Ovary (tissue), 9 donors: ENCODE data around the gene ZNF593. TPM values are rescaled to one million over a fixed set of nuclear protein-coding genes. Genes with fewer than 3 reads are reported as not detected.

Experiments
- DNase-seq, 5 donors: peaks; one replicate each; pipeline ENCODE4 v3.0.0-alpha.2; 2019 to 2020
- H3K27ac ChIP-seq, 2 donors: fragments of 200-600 bp; one replicate each; pipeline versions ENCODE4 v1.5.1 to v1.8.0; 2019 to 2022
- H3K27me3 ChIP-seq: fragments of 200-600 bp; one replicate; pipeline ENCODE4 v1.8.0; 2022
- H3K36me3 ChIP-seq: fragments of 200-600 bp; sonication (generic); one replicate; pipeline ENCODE4 v1.5.1; 2019
- H3K4me1 ChIP-seq: one replicate; pipeline ENCODE4 v1.8.1; 2013; ENCODE audit warnings: mild to moderate bottlenecking, moderate library complexity; ENCODE audit not compliant: insufficient read depth
- H3K4me3 ChIP-seq: fragments of 200-600 bp; sonication (generic); one replicate; pipeline ENCODE4 v1.5.1; 2017
- H3K9me3 ChIP-seq, 2 donors: fragments of 200-600 bp in 1 of 2; sonication (generic) in 1 of 2; one replicate each; pipeline versions ENCODE4 v1.5.1 to v1.8.1; 2013 to 2019; ENCODE audit warnings: mild to moderate bottlenecking in 1 of 2, moderate library complexity in 1 of 2
- CTCF ChIP-seq, 3 donors: fragments of 450-650 bp in 2 of 3; fragments of 200-600 bp in 1 of 3; IDR thresholded peaks; one replicate each; pipeline versions ENCODE4 v1.5.1 to v1.8.0; 2016 to 2022; ENCODE audit warnings: antibody characterized with exemption in 3 of 3, mild to moderate bottlenecking in 1 of 3
- EP300 ChIP-seq: sonication (generic); formaldehyde crosslinking; IDR thresholded peaks from one replicate; pipeline ENCODE4 v1.6.1; 2017; ENCODE audit warnings: antibody characterized with exemption
- POLR2A ChIP-seq: fragments of 450-650 bp; IDR thresholded peaks from one replicate; pipeline ENCODE4 v1.6.1; 2017; ENCODE audit warnings: antibody characterized with exemption, mild to moderate bottlenecking, moderate library complexity
- WGBS, 3 donors: extraction: QIAGEN DNeasy Blood & Tissue Kit in 1 of 3; methylation state at CpG; one replicate each; pipeline versions ENCODE4 v1.1.5 to v1.1.7; 2013 to 2017; 5-methylcytosine and 5-hydroxymethylcytosine counted together
- intact Hi-C, 4 donors: fragments of 100-400 bp; cut with DNase I; formaldehyde crosslinking; loops; one replicate each; pipeline versions ENCODE4 v1.11.0 to v1.15.1; 2022 to 2023
- polyA plus RNA-seq, 2 donors: library from polyadenylated mRNA; stranded (reverse); fragments of 200-250 nt in 1 of 2; fragments of 350-450 nt in 1 of 2; fragmentation: Illumina TruSeq in 1 of 2; extraction: RNeasy Lipid Tissue Mini Kit (QIAGEN cat#74804) in 1 of 2; gene quantifications; one replicate each; pipeline ENCODE4 v1.2.3, GENCODE V29; 2013 to 2014
- total RNA-seq, 7 donors: library from RNA; depleted of rRNA in 2 of 7; stranded (reverse); fragments of >200 nt in 2 of 7; fragmentation: NEBNext Ultra II Directional in 3 of 7; extraction: Animal tissue kit (Norgen Biotek cat#: 25700) in 3 of 7; gene quantifications; one replicate each; pipeline versions ENCODE4 v1.1.0 to v1.2.4, GENCODE V29; 2016 to 2023
- donor health status: DM: no; HTN: no; CAD: no; lungs with moderate emphysema.
- donor health status: DM: no; HTN: no; CAD: no.
- donor health status: Bipolar disorder and iron deficiency.
- donor health status: DM: yes; HTN: yes; CAD: no.
- donor health status: DM: no; HTN: no; CAD: no.
- donor health status: DM: yes; HTN: yes; CAD: no.

ZNF593 gene
- total and polyA plus RNA-seq, 9 donors, result 1.8 to 62.5 (median 36.5) TPM

GRCh38 chr1:26124418-26125331 is 45.0 kb upstream of the ZNF593 start:
- Histone ChIP-seq H3K4me1 (no peaks in the 10 kb centered on the region), H3K4me3 (no peak overlapping the region), H3K36me3 (no peaks in the 10 kb centered on the region), H3K27ac (no peak overlapping the region), H3K9me3 (no peaks in the 10 kb centered on the region), H3K27me3 (no peaks in the 10 kb centered on the region)
- intact Hi-C loops, result no loop called here
- no peak for DNase-seq
- TF ChIP-seq POLR2A (no peak), CTCF (IDR thresholded peaks at IDR 0.05) (no peak), EP300 (no peak)
- 85 to 87% (median 86%) methylated on average over 4 of the region's 4 CpGs for WGBS, 3 donors

GRCh38 chr1:26125382-26125781 is 44.3 kb upstream of the ZNF593 start:
- H3K27me3 ChIP-seq, result no peaks in the 10 kb centered on the region
- no peak overlapping the region for H3K27ac ChIP-seq
- TF ChIP-seq EP300, result no peak
- TF ChIP-seq CTCF (IDR thresholded peaks at IDR 0.05), result no peak
- TF ChIP-seq POLR2A, result no peak
- no peak overlapping the region for H3K4me3 ChIP-seq
- DNase-seq, result no peak
- intact Hi-C loops, result no loop called here
- no peaks in the 10 kb centered on the region for H3K36me3 ChIP-seq
- H3K9me3 ChIP-seq, result no peaks in the 10 kb centered on the region
- H3K4me1 ChIP-seq, result no peaks in the 10 kb centered on the region

- no peak overlapping the region for H3K27ac ChIP-seq
- no peak for DNase-seq
- intact Hi-C loops, result no loop called here
- no peaks in the 10 kb centered on the region for H3K36me3 ChIP-seq
- WGBS, 3 donors, result 61 to 66% (median 63%) methylated on average over 1 of the region's 1 CpG
- H3K4me3 ChIP-seq, result no peak overlapping the region
- no peaks in the 10 kb centered on the region for H3K9me3 ChIP-seq
- H3K4me1 ChIP-seq, result no peaks in the 10 kb centered on the region
- TF ChIP-seq CTCF (IDR thresholded peaks at IDR 0.05) (no peak), POLR2A (no peak), EP300 (no peak)
- H3K27me3 ChIP-seq, result no peaks in the 10 kb centered on the region
Observed at GRCh38 chr1:26125946-26126320, 43.8 kb upstream of the ZNF593 start.

- no peak overlapping the region for H3K27ac ChIP-seq
- TF ChIP-seq EP300, result no peak
- TF ChIP-seq CTCF (IDR thresholded peaks at IDR 0.05), result no peak
- TF ChIP-seq POLR2A, result no peak
- H3K27me3 ChIP-seq, result no peaks in the 10 kb centered on the region
- no peak for DNase-seq
- no peak overlapping the region for H3K4me3 ChIP-seq
- 72 to 75% (median 73%) methylated on average over 9 of the region's 9 CpGs for WGBS, 3 donors
- no peaks in the 10 kb centered on the region for H3K36me3 ChIP-seq
- intact Hi-C loops, result no loop called here
- H3K4me1 ChIP-seq, result no peaks in the 10 kb centered on the region
- no peaks in the 10 kb centered on the region for H3K9me3 ChIP-seq
Observed at GRCh38 chr1:26126321-26127084, 43.2 kb upstream of the ZNF593 start.
